Islet of Langerhans (tissue), 1 donor: ENCODE results near the gene PRKAG3.

Experiments used
- FAIRE-seq: peaks from one replicate; lab custom pipeline; 2011; peaks lifted over from hg19 to GRCh38; lab: Jason Lieb, UNC

PRKAG3 gene

DNA sequence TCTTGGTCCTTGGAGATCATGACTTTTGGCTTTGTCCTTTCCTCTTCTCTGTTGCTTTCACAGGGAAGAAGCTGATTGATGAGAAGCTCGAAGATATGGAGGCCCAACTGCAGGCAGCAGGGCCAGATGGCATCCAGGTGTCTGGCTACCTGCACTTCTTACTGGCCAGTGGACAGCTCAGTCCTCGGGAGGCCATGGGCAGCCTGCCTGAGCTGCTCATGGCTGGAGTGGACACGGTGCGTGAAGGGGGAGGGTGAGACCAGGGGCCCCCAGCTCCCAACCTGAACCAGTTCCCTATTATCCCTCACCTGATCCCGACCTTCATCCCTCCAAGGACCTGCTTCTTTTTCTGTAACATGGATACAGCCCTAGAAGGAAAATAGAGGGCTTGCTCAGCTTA, 18.7 kb downstream of the PRKAG3 start:
- no peak for FAIRE-seq

DNA sequence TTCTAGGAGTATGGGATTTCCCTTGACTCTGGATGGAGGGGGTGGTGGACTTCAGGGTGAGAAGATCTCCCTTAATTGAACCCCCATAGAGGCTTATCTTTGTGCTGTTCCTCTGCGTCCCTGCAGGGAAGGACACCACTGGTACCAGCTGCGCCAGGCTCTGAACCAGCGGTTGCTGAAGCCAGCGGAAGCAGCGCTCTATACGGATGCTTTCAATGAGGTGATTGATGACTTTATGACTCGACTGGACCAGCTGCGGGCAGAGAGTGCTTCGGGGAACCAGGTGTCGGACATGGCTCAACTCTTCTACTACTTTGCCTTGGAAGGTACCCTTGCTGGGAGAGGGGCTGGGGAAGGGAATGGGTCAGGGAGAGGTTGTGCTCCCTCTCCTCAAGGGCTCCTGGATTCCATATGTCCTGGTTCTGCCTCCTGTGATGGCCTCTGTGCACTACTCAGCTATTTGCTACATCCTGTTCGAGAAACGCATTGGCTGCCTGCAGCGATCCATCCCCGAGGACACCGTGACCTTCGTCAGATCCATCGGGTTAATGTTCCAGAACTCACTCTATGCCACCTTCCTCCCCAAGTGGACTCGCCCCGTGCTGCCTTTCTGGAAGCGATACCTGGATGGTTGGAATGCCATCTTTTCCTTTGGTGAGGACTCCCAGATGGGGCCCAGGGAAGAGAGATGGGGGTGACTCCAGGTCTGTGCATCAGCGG, 19.3 kb downstream of the PRKAG3 start:
- no peak for FAIRE-seq

DNA sequence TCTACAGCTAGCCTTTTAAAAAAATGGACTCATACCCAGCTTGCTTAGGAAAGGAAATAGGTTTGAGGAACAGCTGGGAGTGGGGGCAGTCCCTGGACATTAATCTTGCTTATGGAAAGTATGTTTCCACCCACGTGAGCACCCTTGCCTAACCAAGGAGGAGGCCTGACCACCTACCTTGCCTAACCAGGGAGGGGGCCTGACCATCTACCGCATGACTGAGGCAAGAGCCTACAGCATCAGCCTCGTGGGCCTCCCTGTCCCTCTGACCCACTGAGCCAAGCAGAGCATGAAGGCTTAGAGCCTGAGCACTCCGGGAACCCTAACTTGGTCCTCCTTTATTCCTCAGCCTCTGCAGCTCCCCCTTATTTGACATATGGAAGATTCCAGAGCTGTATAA, 20.2 kb downstream of the PRKAG3 start:
- FAIRE-seq = no peak

DNA sequence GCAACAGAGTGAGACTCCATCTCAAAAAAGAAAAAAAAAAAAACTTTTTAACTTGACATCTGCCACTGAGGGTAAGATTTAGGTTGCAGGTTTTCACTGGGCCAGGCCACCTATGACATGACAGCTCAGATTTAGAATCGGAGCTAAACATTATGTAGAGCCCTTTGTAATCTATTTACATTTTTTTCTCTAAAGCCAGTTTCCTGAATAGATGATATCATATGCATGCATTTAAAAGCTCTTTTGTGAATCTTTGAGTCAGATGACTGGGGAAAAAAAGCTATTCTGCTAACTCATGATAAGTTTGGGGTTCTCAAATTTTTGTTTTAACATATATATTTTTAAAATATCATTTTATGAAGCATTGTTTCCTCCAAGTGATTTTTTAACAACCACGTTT, 21.3 kb downstream of the PRKAG3 start:
- FAIRE-seq = no peak

DNA sequence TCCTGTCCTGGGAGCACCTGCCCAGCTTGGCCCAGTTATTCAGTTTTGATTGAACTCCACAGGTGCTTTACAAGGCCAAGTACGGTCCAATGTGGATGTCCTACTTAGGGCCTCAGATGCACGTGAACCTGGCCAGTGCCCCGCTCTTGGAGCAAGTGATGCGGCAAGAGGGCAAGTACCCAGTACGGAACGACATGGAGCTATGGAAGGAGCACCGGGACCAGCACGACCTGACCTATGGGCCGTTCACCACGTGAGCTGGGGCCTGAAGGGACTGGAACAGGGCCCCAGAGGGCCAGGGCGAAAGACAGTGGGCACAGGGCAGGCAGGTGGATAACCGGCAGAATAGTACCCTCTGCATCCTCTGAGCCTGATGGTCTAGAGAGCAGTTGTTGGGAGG, 22.1 kb downstream of the PRKAG3 start:
- no peak for FAIRE-seq

DNA sequence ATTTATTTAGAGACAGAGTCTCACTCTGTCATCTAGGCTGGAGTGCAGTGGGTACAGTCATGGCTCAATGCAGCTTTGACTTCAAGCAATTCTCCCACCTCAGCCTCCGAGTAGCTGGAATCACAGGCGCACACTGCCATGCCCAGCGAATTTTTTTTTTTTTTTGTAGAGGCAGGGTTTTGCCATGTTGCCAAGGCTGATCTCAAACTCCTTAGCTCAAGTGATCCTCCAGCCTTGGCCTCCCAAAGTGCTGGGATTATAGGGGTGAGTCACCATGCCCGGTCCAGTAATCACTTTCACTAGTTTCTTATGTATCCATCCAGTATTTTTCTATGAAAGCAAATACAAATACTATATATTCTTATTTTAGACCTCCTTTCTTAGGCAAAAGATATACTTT, 24.0 kb downstream of the PRKAG3 start:
- FAIRE-seq = no peak

DNA sequence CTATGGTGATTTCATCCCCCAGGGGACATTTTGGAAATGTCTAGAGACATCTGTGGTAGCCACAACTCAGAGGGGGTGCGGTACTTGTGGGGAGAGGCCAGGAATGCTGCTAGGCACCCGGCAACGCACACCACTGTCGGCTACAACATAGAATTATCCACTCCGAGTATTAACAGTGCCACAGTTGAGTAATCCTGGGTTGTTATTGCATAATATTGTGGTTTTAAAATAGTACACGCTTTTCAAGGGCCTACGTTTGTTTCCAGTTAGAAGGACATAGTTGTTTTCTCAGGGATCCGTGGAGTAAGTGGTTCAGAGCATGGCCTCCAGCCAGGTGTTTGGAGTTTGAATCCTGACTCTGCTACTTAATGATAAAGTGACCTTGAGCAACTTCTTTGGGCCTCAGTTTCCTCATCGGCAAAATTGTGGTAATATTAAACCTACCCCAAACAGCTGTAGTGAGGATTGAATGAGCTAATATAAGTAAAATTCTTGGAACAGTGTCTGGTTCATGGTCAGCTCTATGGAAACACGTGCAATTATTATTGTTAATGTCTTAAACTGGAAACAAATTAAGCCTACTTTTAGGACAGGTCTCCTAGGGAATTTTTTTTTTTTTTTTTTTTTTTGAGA, 25.1 kb downstream of the PRKAG3 start:
- no peak for FAIRE-seq

DNA sequence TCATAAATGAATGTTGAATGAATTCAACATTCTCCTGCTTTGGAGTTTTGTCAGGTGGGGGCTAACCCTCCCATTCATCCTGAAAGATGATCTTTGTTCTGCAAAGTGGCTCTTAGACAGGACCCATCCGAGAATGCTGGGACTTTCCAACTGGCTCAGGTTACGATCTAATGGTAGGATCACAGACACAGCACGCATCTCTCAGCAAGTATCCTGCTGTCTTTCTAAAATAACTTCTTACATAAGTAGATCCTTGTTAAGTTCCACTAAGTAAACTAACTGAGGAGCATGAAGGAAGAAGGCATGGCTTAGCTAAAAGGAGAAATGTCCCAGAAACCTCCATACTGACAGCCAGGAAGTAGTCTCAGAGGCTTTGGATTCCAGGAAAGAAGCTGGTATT, 26.0 kb downstream of the PRKAG3 start:
- FAIRE-seq = no peak

DNA sequence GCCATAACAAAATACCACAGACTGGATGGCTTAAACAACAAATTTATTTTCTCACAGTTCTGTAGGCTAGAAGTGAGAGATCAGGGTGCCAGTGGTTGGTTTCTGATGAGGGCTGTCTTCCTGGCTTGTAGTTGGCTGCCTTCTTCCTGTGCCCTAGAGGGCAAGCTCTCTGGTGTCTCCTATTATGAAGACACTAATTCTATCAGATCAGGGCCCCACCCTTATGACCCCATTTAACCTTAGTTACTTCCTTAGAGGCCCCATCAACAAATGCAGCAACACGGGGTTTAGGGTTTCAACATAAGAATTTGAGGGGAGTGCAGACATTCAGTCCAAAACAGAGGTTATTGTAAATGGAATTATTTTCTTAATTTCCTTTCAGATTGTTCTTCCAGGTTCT, 26.8 kb downstream of the PRKAG3 start:
- no peak for FAIRE-seq

DNA sequence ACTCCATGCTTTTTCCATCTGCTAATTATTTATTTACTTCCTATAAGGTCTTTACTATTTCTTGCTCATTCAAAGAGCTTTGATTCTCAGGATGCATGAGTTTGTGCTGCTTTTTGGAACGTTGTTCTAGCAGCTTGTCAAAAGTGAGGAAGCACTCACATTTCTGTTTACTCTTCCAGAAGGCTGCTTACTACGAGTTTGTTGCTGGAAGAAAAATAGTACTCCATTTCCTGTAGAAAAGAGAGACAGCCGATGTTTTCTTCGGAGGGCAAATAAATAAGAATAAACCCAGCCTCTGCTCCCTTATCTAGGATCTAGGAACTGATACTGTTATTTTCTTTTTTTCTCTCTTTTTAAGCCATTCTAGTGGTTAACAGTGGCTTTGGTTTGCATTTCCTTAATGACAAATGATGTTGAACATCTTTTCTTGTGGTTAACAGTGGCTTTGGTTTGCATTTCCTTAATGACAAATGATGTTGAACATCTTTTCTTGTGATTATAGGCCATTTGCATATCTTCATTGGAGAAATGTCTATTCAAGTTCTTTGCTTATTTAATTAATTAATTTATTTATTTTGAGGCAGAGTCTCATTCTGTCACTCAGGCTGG, 29.1 kb downstream of the PRKAG3 start:
- FAIRE-seq = no peak

DNA sequence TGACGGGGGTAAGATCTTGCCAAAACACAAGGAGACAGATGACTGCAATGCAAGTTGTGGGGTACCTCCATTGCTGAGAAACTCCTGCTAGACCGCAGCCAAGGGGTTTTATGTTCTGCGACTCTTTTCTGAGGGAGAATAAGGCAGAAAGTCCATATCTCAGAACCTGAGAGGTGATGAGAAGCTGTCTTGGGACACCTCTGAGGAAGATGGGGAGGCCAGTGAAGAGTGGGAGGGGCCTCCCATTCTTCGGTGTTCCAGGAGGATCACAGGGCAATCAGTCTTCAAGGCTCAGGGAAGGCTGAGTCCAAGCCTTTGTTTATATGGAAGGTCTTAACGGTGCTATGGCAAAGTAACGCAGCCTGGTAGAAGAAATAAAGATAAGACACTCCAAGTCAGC, 31.6 kb downstream of the PRKAG3 start:
- no peak for FAIRE-seq

DNA sequence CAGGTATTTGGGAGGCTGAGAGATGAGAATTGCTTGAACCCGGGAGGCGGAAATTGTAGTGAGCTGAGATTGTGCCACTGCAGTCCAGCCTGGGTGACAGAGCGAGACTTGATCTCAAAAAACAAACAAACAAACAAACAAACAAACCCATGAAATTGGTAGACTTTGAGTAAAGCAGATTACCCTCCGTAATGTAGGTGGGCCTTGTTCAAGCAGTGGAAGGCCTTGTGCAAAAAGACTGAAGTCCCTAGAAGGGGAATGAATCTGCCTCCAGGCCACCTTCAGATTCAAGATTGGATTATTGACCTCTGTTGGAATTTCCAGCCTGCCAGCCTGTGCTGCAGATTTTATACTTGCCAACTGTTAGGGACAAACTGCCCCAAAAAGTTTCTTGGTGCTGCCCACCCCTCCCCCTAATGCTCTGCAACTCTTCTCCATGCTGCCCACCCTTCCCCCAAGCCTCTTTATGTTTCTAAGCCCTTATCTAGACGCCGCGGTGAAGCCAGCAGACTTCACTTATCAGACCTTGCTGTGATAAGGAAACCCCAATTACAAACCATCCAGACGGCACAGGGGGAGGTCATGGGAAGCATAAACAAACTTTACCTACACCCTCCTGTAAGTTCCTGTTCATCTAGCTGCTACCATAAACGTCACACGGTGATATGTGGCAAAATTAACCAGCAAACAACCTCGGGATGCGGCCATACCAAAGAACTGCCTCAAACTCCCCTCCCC, 32.7 kb downstream of the PRKAG3 start:
- no peak for FAIRE-seq

DNA sequence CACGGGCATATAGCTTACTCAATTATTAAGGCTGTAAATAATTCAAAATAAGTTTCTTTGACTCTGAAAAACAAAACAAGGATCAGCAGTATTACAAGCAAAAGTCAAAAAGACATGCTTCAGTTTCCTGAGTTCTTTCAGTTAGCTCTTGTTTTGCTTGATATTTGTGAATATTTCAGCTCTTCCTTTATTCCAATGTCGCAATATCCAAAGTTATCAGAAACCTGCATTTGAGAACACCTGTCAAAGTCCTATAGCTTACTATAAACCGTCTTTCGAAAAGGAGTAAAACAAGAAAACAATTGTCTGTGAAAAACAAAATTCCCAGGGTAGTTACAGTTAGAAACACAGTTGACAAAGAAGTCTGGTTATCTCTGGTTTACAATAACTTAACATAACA, 34.9 kb downstream of the PRKAG3 start:
- FAIRE-seq = no peak

DNA sequence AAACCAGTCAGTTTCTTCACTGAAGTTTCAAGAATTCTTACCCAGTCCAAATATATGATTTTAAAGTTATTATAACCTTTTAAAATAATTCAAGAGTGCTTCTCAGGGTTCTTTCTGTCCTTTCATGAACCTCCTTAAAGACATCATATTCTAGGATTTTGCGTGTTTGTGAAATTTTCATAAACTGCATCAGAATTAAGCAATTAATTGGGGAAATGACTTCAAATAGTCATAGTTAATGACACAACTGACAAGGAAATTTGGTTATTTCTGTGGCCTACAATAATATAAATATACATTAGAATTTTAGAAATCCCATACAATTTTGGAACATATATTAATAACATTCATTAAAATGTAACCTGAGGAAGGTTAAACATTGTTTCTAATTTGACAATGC, 39.2 kb downstream of the PRKAG3 start:
- no peak for FAIRE-seq

DNA sequence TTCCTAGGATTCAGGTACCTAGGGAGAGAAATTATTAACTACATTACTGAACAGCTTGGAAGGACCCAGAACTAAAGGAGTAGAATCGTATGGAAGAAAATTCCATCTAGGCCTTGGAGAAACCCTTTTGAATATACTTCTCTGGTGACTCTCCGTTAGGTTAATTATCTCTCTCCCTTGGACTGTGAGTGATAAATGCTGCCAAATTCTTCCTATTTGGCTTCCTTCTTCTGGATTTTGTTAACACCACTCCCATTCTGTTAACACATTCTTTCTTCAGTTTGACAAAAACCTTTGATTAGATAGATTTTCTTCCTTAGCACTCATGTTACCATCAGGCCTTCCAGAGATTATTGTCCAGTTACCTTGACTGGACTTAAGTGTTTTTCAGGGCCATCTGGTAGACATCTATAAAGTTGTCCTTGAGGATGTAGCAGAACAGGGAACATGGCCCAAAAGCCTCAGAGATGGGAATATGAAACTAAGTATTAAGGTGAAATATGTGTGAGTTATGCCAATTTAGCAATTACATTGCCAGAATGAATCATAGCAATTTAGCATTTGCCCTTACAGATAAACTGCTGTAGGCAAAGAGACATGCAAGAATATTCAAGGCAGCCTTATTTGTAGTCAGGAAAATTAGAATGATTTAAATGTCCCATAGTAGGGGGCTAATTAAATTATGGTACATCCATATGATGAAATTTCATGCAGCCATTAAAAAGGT, 42.9 kb downstream of the PRKAG3 start:
- no peak for FAIRE-seq

DNA sequence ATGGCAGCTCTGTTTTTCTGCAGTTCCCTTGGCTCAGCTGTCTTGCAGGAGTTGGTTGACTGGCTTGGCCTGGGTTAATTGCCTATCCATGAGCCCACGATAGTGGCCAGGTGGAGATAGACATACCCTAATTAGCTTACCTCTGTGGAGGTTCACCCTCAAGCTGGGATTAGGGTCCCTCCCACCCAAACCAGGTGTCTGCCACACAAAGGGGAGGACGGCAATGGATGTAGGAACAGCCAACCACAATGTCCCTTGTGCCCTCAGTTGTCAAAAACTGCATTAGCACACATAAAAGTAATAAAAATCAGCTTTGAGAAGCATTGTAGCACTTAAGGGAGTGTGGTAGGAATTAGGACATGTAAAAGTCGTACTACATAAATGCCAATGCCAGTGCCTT, 45.5 kb downstream of the PRKAG3 start:
- FAIRE-seq = no peak

DNA sequence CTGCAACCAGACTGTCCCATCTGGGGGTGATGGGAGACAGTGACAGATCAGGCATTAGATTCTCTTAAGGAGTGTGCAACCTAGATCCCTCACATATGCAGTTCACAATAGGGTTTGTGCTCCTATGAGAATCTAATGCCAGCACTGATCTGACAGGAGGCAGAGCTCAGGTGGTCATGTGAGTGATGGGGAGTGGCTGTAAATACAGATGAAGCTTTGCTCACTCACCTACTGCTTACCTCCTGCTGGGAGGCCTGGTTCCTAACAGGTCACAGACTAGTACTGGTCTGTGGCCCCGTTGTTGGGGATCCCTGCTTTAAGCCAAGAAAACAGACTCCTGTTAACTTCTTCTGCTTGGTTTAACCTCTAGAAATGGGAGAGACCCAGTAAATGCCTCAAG, 46.5 kb downstream of the PRKAG3 start:
- FAIRE-seq = no peak

DNA sequence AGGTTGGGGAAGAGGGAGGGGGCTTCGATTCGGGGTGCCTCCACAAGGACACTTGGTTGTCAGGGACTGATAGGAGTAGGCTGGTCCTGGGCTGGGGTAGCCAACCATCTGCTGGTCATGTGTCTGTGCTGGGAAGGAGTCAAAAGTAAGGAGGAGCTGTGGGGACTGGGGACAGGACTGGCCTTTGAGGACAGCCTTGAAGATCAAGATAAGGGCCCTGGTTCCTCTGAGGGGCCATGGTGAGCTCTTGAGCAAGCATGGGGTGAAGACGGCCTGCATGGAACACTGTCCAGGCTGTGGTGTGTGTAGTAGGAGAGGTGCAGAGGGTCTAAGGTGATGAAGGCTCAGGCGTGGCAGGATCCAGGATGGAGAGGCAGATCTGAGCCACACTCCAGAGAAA, 47.9 kb downstream of the PRKAG3 start:
- FAIRE-seq = no peak

DNA sequence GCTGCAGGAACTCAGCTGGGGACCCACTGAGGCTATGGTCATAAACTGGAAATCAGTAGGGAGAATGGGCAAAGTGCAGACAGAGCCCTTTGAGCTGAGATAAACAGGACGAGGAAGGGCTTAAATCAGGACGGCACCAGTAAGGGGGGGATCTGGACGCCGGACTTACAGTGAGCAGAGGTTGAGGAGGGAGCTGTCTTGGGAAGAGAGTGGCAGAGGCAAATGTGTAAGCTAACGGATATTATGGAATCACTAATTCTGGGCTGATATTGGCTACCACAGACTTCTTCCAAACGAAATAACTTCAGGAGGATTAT, 49.1 kb downstream of the PRKAG3 start:
- FAIRE-seq = no peak

DNA sequence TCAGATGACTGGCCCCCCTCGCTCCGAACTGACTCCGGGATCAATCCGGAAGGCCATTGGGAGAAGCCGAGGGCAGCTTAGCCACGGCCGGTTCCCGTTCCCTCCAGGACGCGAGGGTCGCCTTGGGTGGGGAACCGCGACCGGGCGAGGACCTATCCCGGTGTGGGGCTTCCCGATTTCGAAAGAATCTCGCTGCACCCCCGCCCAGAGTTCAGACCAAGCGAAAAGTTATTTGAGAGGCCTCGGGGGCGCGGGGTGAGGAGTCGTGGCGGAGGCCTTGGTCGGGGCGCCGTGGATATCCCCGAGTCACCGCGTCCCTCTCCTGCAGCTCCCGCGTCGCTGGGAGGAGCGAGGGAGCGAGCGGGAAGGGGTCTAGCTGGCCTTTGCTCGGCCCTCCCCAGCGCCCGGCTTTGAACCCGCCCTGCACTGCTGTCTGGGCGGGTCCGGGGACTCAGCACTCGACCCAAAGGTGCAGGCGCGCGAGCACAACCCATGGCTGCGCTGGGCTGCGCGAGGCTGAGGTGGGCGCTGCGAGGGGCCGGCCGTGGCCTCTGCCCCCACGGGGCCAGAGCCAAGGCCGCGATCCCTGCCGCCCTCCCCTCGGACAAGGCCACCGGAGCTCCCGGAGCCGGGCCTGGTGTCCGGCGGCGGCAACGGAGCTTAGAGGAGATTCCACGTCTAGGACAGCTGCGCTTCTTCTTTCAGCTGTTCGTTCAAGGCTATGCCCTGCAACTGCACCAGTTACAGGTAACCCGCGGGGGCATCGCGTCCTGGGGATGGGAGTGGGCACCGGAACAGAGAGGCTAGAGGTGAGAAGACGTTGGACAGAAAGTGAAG, 49.7 kb downstream of the PRKAG3 start, which contains the start of gene CYP27A1:
CYP27A1 (plus strand) TSS at position 457 of the 837 bp plus-strand sequence; CDS start at position 493, 36 bp downstream.
- no peak for FAIRE-seq

DNA sequence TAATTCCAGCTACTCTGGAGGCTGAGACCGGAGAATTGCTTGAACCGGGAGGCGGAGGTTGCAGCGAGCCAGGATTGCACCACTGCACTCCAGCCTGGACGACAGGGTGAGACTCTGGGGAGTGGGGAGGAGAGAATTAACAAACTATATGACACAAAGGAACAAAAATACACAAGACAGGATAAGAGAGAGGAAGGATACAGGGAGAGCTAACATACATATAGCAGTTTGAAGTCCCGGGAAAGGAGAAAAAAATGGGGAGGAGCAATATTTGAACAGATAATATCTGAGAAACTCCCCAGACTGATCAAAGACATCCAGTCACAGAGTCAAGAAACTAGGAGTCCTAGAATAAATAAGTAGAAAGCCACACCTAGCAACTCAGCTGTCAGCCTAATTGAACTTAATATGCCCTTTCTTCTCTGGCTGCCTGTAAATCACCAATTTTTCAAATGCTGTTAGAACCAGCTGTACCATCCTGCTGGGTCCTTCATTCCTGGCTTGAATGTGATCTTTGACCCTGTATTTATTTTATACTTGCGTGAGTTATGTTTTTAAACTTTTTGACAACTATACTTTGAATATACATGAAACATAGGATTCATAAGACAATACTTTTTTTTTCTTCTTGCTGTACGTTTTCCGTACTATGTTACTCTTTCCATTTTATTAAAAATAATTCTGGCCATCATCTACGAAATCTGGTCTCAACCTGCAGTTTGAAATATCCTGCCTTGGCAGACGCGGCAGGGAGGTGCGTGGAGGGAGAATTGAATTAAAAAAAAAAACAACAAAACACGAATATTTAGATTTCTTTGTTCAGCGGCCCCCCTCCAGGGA, 50.5 kb downstream of the PRKAG3 start:
- peak; percentile 58 for FAIRE-seq
